B cell (primary cell): Measurements from ENCODE around the gene AFDN. TPM values are rescaled to one million over a fixed set of nuclear protein-coding genes. Genes with fewer than 3 reads are reported as not detected.

Experiments used
- ATAC-seq: fragments of 200-7000 bp; cut with Tn5 transposase; one replicate; pipeline ENCODE4 v1.10.0; 2021; ENCODE audit warnings: low read depth, mild to moderate bottlenecking, moderate number of reproducible peaks, moderate library complexity
- CTCF ChIA-PET: fragments of 350-600 bp; sonication (Branson Sonifier 250); formaldehyde crosslinking; loops from one replicate; lab custom pipeline; 2021; ENCODE audit warnings: antibody characterized with exemption, inconsistent platforms; lab: Charles Lee
- POLR2A ChIA-PET: fragments of 350-600 bp; sonication (Branson Sonifier 250); formaldehyde crosslinking; loops from one replicate; lab custom pipeline; 2021; ENCODE audit warnings: antibody characterized with exemption; lab: Charles Lee
- DNase-seq: peaks from one replicate; pipeline ENCODE4 v3.0.0; 2013
- H2AFZ ChIP-seq: 2 replicates; pipeline ENCODE4 v1.6.1; 2012; ENCODE audit warnings: mild to moderate bottlenecking, low read depth, low read length; ENCODE audit not compliant: insufficient read depth, poor library complexity, severe bottlenecking
- H3K27ac ChIP-seq, 2 donors: 1 replicate in 1 of 2; 2 replicates in 1 of 2; pipeline ENCODE4 v1.5.1; 2012 to 2013; ENCODE audit warnings: low read length in 2 of 2, mild to moderate bottlenecking in 2 of 2, moderate library complexity in 1 of 2
- H3K27me3 ChIP-seq, 4 experiments: fragments of 200-600 bp in 1 of 4; sonication (generic) in 1 of 4; replicated peaks in 1 of 4; 1 replicate in 2 of 4; 2 replicates in 2 of 4; pipeline versions ENCODE4 v1.6.1 to v1.7.0; 2013 to 2016; ENCODE audit warnings: low read length in 3 of 4, mild to moderate bottlenecking in 2 of 4, mixed read lengths in 1 of 4, moderate library complexity in 1 of 4; ENCODE audit not compliant: insufficient read depth in 4 of 4, control insufficient read depth in 3 of 4; ENCODE audit errors: control extremely low read depth in 1 of 4
- H3K36me3 ChIP-seq, 2 experiments: replicated peaks in 1 of 2; 1 replicate in 1 of 2; 2 replicates in 1 of 2; pipeline versions ENCODE4 v1.6.1 to v1.7.1; 2013; ENCODE audit warnings: low read length in 1 of 2; ENCODE audit not compliant: insufficient read depth in 2 of 2, control insufficient read depth in 1 of 2; ENCODE audit errors: control extremely low read depth in 1 of 2, extremely low read depth in 1 of 2
- H3K4me1 ChIP-seq, 2 donors: fragments of 200-600 bp in 1 of 2; sonication (generic) in 1 of 2; 1 replicate in 1 of 2; 2 replicates in 1 of 2; pipeline versions ENCODE4 v1.5.1 to v1.6.1; 2013 to 2017; ENCODE audit warnings: low read length in 2 of 2; ENCODE audit not compliant: control insufficient read depth in 2 of 2, insufficient read depth in 2 of 2
- H3K4me2 ChIP-seq: replicated peaks from 2 replicates; pipeline ENCODE3; 2012; ENCODE audit warnings: mild to moderate bottlenecking, low read depth, low read length; ENCODE audit not compliant: poor library complexity, severe bottlenecking
- H3K4me3 ChIP-seq, 5 experiments: fragments of 200-600 bp in 1 of 5; sonication (generic) in 1 of 5; 1 replicate in 3 of 5; 2 replicates in 2 of 5; pipeline versions ENCODE4 v1.5.1 to v1.7.0; 2011 to 2016; ENCODE audit warnings: low read length in 4 of 5, mild to moderate bottlenecking in 4 of 5, low read depth in 2 of 5, control low read depth in 1 of 5, moderate library complexity in 1 of 5; ENCODE audit not compliant: insufficient read depth in 1 of 5; ENCODE audit errors: control extremely low read depth in 1 of 5, extremely low read depth in 1 of 5
- H3K79me2 ChIP-seq: fragments of 200-600 bp; sonication (generic); one replicate; pipeline ENCODE4 v1.6.0; 2016; ENCODE audit warnings: low read length; ENCODE audit not compliant: control insufficient read depth, insufficient read depth
- H3K9ac ChIP-seq: fragments of 200-600 bp; sonication (generic); 2 replicates; pipeline ENCODE4 v1.6.1; 2017; ENCODE audit warnings: mild to moderate bottlenecking, low read length, moderate library complexity
- H3K9me3 ChIP-seq, 3 donors: one replicate each; pipeline versions ENCODE4 v1.6.1 to v1.7.1; 2013; ENCODE audit warnings: low read length in 2 of 3; ENCODE audit not compliant: control insufficient read depth in 2 of 3, insufficient read depth in 1 of 3; ENCODE audit errors: control extremely low read depth in 1 of 3
- H4K20me1 ChIP-seq: 2 replicates; pipeline ENCODE4 v1.6.0; 2012; ENCODE audit warnings: mild to moderate bottlenecking, low read length; ENCODE audit not compliant: insufficient read depth, control insufficient read depth, poor library complexity, severe bottlenecking
- H3K27ac Mint-ChIP-seq: one replicate; pipeline ENCODE4 v1.8.0; 2021; ENCODE audit warnings: mixed read lengths
- H3K27me3 Mint-ChIP-seq: one replicate; pipeline ENCODE4 v1.8.0; 2021; ENCODE audit warnings: mixed read lengths
- H3K4me1 Mint-ChIP-seq: one replicate; pipeline ENCODE4 v1.8.0; 2021; ENCODE audit warnings: mixed read lengths
- H3K4me3 Mint-ChIP-seq: one replicate; pipeline ENCODE4 v1.8.0; 2021; ENCODE audit warnings: mixed read lengths
- H3K9me3 Mint-ChIP-seq: one replicate; pipeline ENCODE4 v1.8.0; 2022; ENCODE audit warnings: mixed read lengths; ENCODE audit not compliant: insufficient read depth
- CTCF ChIP-seq: fragments of 200-600 bp; IDR thresholded peaks from one replicate; pipeline ENCODE4 v1.8.0; 2022; ENCODE audit warnings: antibody characterized with exemption, mild to moderate bottlenecking
- EZH2 ChIP-seq: IDR thresholded peaks from 2 replicates; pipeline ENCODE4 v1.6.1; 2012; ENCODE audit warnings: borderline replicate concordance, low read depth, mild to moderate bottlenecking, moderate library complexity, low read length; ENCODE audit not compliant: insufficient read depth, poor library complexity, severe bottlenecking
- WGBS: methylation state at CpG from one replicate; pipeline ENCODE4 v1.1.5; 2013; ENCODE audit warnings: missing lambda C conversion rate; ENCODE audit not compliant: insufficient coverage; 5-methylcytosine and 5-hydroxymethylcytosine counted together
- intact Hi-C: fragments of 100-400 bp; cut with micrococcal nuclease; formaldehyde crosslinking; loops from one replicate; pipeline ENCODE4 v1.10.0; 2022
- polyA plus RNA-seq: library from polyadenylated mRNA; depleted of rRNA; stranded (reverse); fragments of >200 nt; gene quantifications from 2 replicates; pipeline ENCODE4 v1.2.3, GENCODE V29; 2012
- total RNA-seq, 2 donors: library from RNA; stranded (reverse); fragments of 120-200 nt in 1 of 2; gene quantifications; 1 replicate in 1 of 2; 2 replicates in 1 of 2; pipeline versions ENCODE4 v1.2.3 to v1.2.4, GENCODE V29; 2013 to 2022

AFDN gene
- total and polyA plus RNA-seq, 2 donors (not counting 1 experiment from before 2014, with no cell fraction given) = 15.4 to 70.5 TPM

GRCh38 chr6:167838207-167838748 is 11.6 kb downstream of the AFDN start:
- H3K4me2 ChIP-seq = no peak overlapping the region
- DNase-seq (no peak), ATAC-seq (no peak)
- Mint-ChIP-seq H3K9me3 (no peaks in the 10 kb centered on the region), H3K4me3 (no peak overlapping the region), H3K27me3 (peaks cover 11% of the 10 kb centered on the region), H3K4me1 (peaks cover 5% of the 10 kb centered on the region), H3K27ac (no peak overlapping the region)
- peaks cover 4% of the 10 kb centered on the region for H3K79me2 ChIP-seq
- ChIA-PET CTCF (no interaction called here), POLR2A (no interaction called here)
- no peak for TF ChIP-seq EZH2
- no peak for TF ChIP-seq CTCF
- no peaks in the 10 kb centered on the region for H4K20me1 ChIP-seq
- peaks cover 0 to 4% (median 2%) of the 10 kb centered on the region in 4 experiments for H3K27me3 ChIP-seq
- no peak overlapping the region for H3K27ac ChIP-seq
- intact Hi-C loops = no loop called here
- peaks cover 2 to 3% of the 10 kb centered on the region in 2 donors for H3K4me1 ChIP-seq
- H2AFZ ChIP-seq = no peak overlapping the region
- WGBS = 100% methylated on average over 2 of the region's 6 CpGs
- no peaks in the 10 kb centered on the region for H3K9me3 ChIP-seq
- H3K36me3 ChIP-seq = no peaks in the 10 kb centered on the region
- no peak overlapping the region for H3K9ac ChIP-seq
- H3K4me3 ChIP-seq = no peak overlapping the region

DNA sequence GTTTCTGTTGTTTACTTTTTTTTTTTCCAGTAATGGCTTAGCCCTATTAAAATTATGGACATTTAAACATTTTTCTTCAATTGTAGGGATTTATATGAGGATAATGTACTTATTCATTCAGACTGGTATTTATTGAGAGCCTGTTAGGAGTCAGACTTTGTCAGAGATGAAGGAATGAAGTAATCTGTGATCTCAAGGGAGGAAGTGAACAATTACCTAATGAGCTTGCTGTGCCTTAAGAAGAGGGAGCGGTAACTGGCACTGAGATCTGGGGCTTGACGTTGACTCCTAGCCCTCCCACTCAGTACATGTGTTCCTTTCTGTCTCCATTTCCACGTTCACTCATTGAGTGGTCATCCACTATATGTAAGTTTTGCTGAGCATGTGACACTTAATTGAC is 12.6 kb downstream of the AFDN start:
- no peaks in the 10 kb centered on the region for H4K20me1 ChIP-seq
- H3K9me3 ChIP-seq = no peaks in the 10 kb centered on the region
- peaks cover 4% of the 10 kb centered on the region for H3K79me2 ChIP-seq
- Mint-ChIP-seq H3K27me3 (peaks cover 7% of the 10 kb centered on the region), H3K4me3 (no peak overlapping the region), H3K9me3 (no peaks in the 10 kb centered on the region), H3K4me1 (no peaks in the 10 kb centered on the region), H3K27ac (no peak overlapping the region)
- no peaks in the 10 kb centered on the region for H3K36me3 ChIP-seq
- H3K4me2 ChIP-seq = no peak overlapping the region
- no peak overlapping the region for H3K27ac ChIP-seq
- ATAC-seq = no peak
- POLR2A ChIA-PET = no interaction called here
- H3K4me3 ChIP-seq = no peak overlapping the region
- no peak for TF ChIP-seq EZH2
- TF ChIP-seq CTCF = no peak
- H3K9ac ChIP-seq = no peak overlapping the region
- H2AFZ ChIP-seq = no peak overlapping the region
- no peak for DNase-seq
- WGBS = no CpG with 5 or more reads among the region's 3 CpGs
- H3K4me1 ChIP-seq = no peaks in the 10 kb centered on the region
- intact Hi-C loops = no loop called here
- CTCF ChIA-PET = no interaction called here
- peaks cover 0 to 4% (median 2%) of the 10 kb centered on the region in 4 experiments for H3K27me3 ChIP-seq
